Fibroblast of skin of right quadriceps (primary cell): ENCODE measurements around the gene RUNX1.

Experiments
- DNase-seq: peaks from one replicate; pipeline ENCODE4 v3.0.0-alpha.2; 2013

The RUNX1 gene

GRCh38 chr21:35058058-35058457 is 9.0 kb upstream of the RUNX1 start:
- DNase-seq, result no peak

GRCh38 chr21:35057428-35057827 is 8.3 kb upstream of the RUNX1 start:
- DNase-seq, result no peak

- DNase-seq, result peak; percentile 11
These were observed 4.4 kb upstream of the RUNX1 start for GRCh38 chr21:35053356-35054096.

- no peak for DNase-seq
These were observed 3.7 kb upstream of the RUNX1 start for GRCh38 chr21:35052801-35053200.

- peak; percentile 49 for DNase-seq
These were observed 2.3 kb upstream of the RUNX1 start for GRCh38 chr21:35051287-35051818.

- peak; percentile 74 for DNase-seq
These were observed 1.5 kb upstream of the RUNX1 start for GRCh38 chr21:35050348-35051286.

- DNase-seq, result peak; percentile 25
These were observed 910 bp downstream of the RUNX1 start for GRCh38 chr21:35048183-35048601.

- no peak for DNase-seq
These were observed 2.2 kb downstream of the RUNX1 start for GRCh38 chr21:35046880-35047229.

GRCh38 chr21:35046263-35046624 is 2.9 kb downstream of the RUNX1 start:
- DNase-seq, result no peak

GRCh38 chr21:35045542-35046262 is 3.4 kb downstream of the RUNX1 start:
- no peak for DNase-seq

- no peak for DNase-seq
These were observed 4.1 kb downstream of the RUNX1 start for GRCh38 chr21:35044770-35045541.

- DNase-seq, result no peak
These were observed 5.0 kb downstream of the RUNX1 start for GRCh38 chr21:35044128-35044527.

GRCh38 chr21:35043549-35043948 is 5.6 kb downstream of the RUNX1 start:
- DNase-seq, result no peak

- no peak for DNase-seq
These were observed 6.3 kb downstream of the RUNX1 start for GRCh38 chr21:35042836-35043235.

- DNase-seq, result no peak
These were observed 7.2 kb downstream of the RUNX1 start for GRCh38 chr21:35041881-35042280.

GRCh38 chr21:35041122-35041521 is 8.0 kb downstream of the RUNX1 start:
- no peak for DNase-seq

GRCh38 chr21:35039595-35040289 is 9.4 kb downstream of the RUNX1 start:
- DNase-seq, result no peak

- no peak for DNase-seq
These were observed 10.3 kb downstream of the RUNX1 start for GRCh38 chr21:35038772-35039319.

GRCh38 chr21:35037384-35037765 is 11.7 kb downstream of the RUNX1 start:
- DNase-seq, result no peak

- no peak for DNase-seq
These were observed 12.4 kb downstream of the RUNX1 start for GRCh38 chr21:35036465-35037383.
